NCI-H1048 (cell line): ENCODE data around the gene ACOT12.
"Not testable (repeated sequence)": the region's sequence is repeated elsewhere in the genome, so short reads cannot be mapped to it uniquely, and the experiment has no call there.

ENCODE experiments used
- DNase-seq: peaks from one replicate; lab custom pipeline; 2025; lab: John Stamatoyannopoulos, UW

Gene ACOT12

GRCh38 chr5:81338213-81338612 is 55.7 kb downstream of the ACOT12 start:
- DNase-seq = not testable (repeated sequence)

- DNase-seq = no peak
Measured at GRCh38 chr5:81337803-81338202, 56.1 kb downstream of the ACOT12 start.

GRCh38 chr5:81336556-81336955 is 57.4 kb downstream of the ACOT12 start:
- DNase-seq = no peak

DNA sequence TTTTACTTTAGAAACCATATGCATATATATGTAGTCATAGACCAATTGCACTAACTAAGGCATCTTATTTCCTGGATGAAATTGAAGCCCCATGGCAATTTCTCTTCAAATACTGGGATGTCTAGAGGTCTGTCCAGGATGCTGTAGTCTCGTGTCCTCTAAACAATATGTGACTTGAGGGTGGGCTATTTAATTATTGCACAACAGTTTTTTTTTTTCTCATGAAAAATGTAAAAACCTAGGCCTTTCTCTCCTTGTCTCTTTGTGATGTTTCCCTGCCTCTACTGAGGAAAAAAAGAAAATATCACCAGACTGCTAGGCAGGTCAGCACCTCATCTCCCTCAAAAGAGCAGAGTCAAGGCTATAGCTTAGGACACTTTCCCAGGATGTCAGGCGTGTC is 58.0 kb downstream of the ACOT12 start:
- DNase-seq = no peak

- no peak for DNase-seq
Measured at GRCh38 chr5:81334304-81335061, 59.5 kb downstream of the ACOT12 start.

- no peak for DNase-seq
Measured at GRCh38 chr5:81326554-81326953, 67.4 kb downstream of the ACOT12 start.

DNA sequence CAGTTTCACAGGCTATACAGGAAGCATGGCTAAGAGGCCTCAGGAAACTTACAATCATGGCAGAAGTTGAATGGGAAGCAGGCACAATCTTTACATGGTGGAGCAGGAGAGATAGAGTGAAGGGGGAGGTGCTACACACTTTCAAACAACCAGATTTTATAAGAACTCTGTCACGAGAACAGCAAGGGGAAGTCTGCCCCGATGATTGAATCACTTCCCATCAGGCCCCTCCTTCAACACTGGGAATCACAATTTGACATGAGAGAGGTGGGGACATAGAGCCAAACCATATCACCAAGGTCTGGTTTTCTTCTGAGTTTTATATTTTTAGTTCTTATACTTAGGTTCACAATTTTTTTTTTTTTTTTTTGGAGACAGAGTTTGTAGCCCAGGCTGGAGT is 76.4 kb downstream of the ACOT12 start:
- no peak for DNase-seq

DNA sequence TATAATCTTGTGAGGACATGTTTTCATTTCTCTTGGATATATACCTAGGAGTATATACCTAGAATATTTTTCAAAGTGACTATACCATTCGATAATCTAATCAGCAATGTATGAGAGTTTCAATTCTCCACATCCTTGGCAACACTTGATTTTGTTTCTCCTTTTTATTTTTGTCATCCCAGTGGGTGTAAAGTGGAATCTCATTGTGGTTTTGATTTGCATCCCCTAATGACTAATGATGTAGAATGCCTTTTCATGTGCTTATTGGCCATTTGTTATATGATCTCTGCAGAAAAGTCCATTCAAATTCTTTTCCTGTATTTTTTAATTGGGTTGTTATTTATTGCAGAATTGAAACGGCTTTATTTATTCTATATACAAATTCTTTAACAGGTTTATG is 77.4 kb downstream of the ACOT12 start:
- no peak for DNase-seq

DNA sequence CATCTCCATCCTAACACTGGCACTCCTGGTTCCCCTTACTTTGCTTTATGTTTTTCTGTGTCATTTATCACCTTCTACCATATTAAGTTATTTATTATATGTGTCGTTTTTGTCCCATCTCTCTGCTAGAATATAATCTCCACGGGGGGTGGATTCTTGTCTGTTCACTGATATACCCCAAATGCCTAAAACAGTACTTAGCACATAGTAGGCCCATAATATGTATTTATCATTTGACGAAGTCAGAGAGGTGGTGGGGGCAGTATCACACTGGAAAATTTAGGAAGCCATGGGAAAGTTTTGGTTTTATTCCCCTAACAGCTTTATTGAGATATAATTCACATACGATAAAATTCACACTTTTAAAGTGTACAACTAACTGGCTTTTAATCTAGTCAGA is 78.1 kb downstream of the ACOT12 start:
- no peak for DNase-seq

- no peak for DNase-seq
Measured at GRCh38 chr5:81315336-81315735, 78.6 kb downstream of the ACOT12 start.

DNA sequence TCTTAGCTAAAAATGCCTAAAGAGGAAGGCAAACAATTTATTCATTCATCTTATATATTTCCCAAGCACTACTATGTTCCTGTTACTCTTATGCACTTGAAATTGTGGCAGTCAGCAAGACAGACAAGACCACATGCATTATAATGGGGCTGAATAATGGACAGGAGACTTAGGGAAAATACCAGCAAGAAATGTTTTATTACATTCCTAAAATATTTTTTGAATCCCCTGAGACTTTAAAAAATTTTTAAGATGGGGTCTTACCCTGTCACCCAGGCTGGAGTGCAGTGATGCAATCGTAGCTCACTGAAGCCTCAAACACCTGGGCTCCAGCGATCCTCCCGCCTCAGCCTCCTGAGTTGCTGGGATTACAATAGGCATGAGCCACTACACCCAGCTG is 79.4 kb downstream of the ACOT12 start:
- DNase-seq = no peak

DNA sequence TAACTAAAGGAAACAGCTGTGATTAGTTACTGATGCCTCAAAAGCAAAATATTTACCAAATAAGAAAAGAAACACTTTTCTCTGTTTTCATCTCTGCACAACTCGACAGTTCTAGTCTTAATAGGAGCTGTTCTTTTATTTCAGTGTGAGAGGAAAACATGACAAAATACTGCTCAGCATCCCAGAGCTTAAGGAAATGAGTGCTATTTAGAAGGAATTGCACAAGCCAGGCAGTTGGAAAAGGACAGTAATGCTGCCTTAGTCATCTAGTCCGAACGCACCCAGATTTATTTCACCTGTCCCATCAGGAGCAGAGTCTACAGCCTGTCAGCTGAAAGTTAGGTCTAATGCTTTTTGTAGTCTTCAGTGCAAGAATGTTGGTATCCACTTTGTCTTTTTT is 80.2 kb downstream of the ACOT12 start:
- DNase-seq = no peak

GRCh38 chr5:81313278-81313677 is 80.7 kb downstream of the ACOT12 start:
- no peak for DNase-seq

- no peak for DNase-seq
Measured at GRCh38 chr5:81310402-81311063, 83.4 kb downstream of the ACOT12 start.

- no peak for DNase-seq
Measured at GRCh38 chr5:81308836-81309235, 85.1 kb downstream of the ACOT12 start.

GRCh38 chr5:81305785-81306184 is 88.1 kb downstream of the ACOT12 start:
- DNase-seq = no peak

DNA sequence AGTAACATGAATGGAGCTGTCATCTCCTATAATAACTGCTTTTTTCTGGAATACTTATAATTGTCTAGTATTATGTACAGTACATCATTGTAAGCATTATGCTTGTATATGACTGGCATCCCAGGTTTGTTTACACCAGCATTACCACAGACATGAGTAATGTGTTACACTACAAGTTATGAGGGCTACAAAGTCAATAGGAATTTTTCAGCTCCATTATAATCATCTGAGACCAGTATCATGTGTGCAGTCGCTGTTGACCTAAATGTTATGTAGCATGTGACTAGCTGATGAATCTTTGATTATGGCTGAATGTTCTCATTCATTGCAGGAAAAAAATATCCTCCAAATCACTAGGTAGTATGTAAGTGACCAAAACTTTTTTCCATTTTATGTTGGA is 90.4 kb downstream of the ACOT12 start:
- DNase-seq = no peak

DNA sequence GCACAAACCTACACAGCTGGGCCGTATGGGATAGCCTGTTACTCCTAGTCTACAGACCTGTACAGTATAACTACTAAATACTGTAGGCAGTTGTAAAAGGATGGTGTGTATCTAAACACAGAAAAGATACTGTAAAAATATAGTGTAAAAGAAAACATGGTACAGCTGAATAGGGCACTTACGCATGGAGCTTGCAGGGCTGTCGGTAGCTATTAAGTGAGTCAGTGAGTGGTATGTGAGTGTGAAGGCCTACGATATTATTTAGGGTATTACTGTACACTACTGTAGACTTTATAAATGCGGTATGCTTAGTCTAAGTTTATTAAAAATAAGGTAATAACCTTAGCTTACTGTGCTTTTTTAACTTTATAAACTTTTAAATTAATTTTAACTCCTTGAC is 91.3 kb downstream of the ACOT12 start:
- no peak for DNase-seq

DNA sequence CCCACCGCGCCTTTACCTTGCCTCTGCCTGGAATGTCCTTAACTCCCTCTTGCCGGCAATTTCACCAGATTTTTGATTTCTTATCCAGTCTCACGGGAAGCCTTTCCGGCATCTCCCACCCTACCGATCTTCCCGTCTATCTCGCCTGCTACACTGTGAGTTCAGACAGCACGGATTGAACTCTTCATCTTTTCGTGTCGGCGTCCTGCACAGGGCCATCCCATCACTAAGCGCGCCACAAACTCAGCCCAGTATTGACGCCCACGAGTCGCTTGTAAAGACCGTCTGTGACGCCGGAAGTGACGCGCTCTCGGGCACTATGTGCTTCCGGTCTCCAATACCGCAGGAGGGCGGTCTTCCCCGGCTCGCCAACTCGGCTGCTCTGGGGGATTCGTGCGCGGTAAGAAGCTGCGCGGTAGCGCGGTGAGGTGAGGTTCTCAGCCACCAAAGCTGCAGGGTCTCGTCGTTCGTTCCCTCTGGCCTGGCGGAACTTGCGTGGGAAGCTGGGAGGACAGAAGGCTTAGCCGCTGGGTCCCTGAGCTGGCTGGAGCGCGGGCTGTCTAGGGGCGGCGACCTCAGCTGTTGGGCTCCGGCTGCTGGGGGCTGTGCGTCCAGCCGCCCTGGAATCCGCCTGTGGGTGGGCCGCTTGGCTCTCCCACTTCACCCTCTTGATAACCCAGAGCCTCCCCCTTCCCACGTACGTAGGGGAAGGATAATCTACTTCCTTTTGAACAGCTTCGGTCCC is 92.5 kb downstream of the ACOT12 start, which contains the start of gene ZCCHC9:
Gene ZCCHC9 (plus strand): TSS at position 317 of the 745 bp plus-strand sequence. CDS start 3,171 bp downstream, outside the sequence.
- peak; percentile 91 for DNase-seq

DNA sequence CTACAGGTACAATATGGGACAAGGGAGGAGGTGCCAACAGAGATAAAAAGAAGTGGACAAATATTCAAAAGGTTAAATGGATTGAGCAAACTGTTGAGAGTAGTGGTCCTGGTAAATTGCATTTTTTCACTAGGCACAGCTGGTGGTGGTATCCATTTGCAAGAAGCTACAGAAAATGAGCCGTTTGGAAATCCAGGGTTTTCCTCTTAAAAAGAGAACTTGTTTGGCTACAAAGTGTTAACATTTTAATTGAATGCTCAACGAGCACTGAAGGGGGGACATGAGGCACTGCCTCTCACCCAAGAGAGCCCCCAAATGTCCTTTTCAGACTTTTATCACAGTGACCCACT is 93.0 kb downstream of the ACOT12 start:
- DNase-seq = no peak

GRCh38 chr5:81297531-81297930 is 96.4 kb downstream of the ACOT12 start:
- no peak for DNase-seq

- not testable (repeated sequence) for DNase-seq
Measured at GRCh38 chr5:81294021-81294420, 99.9 kb downstream of the ACOT12 start.

DNA sequence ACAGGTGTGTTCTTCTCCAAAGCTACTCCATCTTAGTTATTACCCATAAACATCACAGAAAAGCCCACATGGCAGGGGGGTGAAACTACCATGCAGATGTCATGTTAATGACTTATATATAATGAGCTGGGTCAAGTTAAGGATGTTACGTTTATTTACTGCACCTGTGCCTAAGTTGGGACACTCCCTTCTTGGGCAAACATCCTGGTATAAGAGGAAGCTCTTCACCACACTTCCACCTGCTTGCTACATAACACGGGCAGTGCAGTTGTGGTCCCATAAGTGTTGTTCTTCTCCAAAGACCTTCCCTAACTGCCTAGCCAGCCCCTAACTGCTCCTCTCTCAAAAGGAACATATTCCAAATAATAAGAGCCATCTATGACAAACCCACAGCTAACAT is 101.8 kb downstream of the ACOT12 start:
- DNase-seq = no peak
